ENCODE data around the gene CKS1B. TPM values are rescaled to one million over a fixed set of nuclear protein-coding genes. Genes with fewer than 3 reads are reported as not detected.

Gene CKS1B
- total and polyA plus RNA-seq, 9 of the 15 experiments (the other 6 are each of a cell fraction or from before 2014, with no cell fraction given) = 215 to 1,103 (median 460) TPM

DNA sequence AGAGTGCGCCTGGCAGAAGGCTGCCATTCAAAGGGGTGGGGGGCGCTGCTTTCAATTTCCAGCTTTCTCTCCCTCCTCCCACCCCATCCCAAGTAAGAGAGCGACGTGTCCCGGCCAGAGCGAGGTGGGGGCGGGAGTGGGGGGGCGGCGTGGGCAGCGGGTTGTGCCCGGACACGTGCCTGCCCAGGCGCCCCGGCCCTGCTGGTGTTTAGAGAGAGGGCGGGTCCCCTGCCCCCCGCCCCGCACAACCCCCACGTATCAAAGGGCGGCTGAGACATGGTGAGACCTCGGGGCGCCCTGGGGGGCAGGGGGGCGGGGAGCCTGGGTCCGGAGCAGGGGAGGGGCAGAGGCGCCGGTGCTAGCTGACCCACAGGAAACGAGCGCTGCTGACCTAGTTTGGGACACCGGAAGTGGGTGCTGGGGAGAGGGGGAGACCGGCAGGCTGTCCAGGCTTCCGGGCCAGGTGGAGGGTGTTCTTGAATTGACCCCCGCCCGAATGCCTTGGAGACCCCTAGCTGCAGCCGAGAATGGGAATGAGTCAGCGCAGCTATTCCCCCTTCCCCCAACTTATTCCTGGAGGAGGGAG lies 29.4 kb downstream of the CKS1B start (continued):
- TF ChIP-seq ASH1L (IDR thresholded peaks at IDR 0.05; ENCODE audit: borderline replicate concordance, low read depth, partially characterized antibody) (no peak), PPARD (CRISPR knock-in tag; IDR thresholded peaks at IDR 0.05) (no peak), CBX1 (IDR thresholded peaks at IDR 0.05; ENCODE audit: low read depth) (no peak; the same call in 1 of the 2 replicates), MAFK (IDR thresholded peaks at IDR 0.05; ENCODE audit: low read length) (no peak), ZNF263 (CRISPR knock-in tag; IDR thresholded peaks at IDR 0.05; ENCODE audit: borderline replicate concordance) (0 out of 2 replicates have a peak, but pooled peaks have one; percentile 24), IFI16 (CRISPR knock-in tag; IDR thresholded peaks at IDR 0.05) (no peak), SMAD4 (CRISPR knock-in tag; conservative IDR thresholded peaks at IDR 0.05) (no peak; the same call in 1 of the 2 replicates), HIVEP1 (CRISPR knock-in tag; IDR thresholded peaks at IDR 0.05) (no peak), RFX7 (CRISPR knock-in tag; IDR thresholded peaks at IDR 0.05) (0 out of 2 replicates have a peak, but pooled peaks have one; percentile 48), ESRRB (CRISPR knock-in tag; IDR thresholded peaks at IDR 0.05; ENCODE audit: borderline replicate concordance) (no peak), ZNF12 (CRISPR knock-in tag; IDR thresholded peaks at IDR 0.05) (no peak), ZNF699 (CRISPR knock-in tag; IDR thresholded peaks at IDR 0.05; ENCODE audit: insufficient replicate concordance) (no peak)
- TF ChIP-seq, protein P1, sequence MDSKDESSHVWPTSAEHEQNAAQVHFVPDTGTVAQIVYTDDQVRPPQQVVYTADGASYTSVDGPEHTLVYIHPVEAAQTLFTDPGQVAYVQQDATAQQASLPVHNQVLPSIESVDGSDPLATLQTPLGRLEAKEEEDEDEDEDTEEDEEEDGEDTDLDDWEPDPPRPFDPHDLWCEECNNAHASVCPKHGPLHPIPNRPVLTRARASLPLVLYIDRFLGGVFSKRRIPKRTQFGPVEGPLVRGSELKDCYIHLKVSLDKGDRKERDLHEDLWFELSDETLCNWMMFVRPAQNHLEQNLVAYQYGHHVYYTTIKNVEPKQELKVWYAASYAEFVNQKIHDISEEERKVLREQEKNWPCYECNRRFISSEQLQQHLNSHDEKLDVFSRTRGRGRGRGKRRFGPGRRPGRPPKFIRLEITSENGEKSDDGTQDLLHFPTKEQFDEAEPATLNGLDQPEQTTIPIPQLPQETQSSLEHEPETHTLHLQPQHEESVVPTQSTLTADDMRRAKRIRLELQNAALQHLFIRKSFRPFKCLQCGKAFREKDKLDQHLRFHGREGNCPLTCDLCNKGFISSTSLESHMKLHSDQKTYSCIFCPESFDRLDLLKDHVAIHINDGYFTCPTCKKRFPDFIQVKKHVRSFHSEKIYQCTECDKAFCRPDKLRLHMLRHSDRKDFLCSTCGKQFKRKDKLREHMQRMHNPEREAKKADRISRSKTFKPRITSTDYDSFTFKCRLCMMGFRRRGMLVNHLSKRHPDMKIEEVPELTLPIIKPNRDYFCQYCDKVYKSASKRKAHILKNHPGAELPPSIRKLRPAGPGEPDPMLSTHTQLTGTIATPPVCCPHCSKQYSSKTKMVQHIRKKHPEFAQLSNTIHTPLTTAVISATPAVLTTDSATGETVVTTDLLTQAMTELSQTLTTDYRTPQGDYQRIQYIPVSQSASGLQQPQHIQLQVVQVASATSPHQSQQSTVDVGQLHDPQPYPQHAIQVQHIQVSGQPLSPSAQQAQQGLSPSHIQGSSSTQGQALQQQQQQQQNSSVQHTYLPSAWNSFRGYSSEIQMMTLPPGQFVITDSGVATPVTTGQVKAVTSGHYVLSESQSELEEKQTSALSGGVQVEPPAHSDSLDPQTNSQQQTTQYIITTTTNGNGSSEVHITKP (IDR thresholded peaks at IDR 0.05; ENCODE audit: partially characterized antibody) = peak; percentile 55
- TF ChIP-seq, protein P2, sequence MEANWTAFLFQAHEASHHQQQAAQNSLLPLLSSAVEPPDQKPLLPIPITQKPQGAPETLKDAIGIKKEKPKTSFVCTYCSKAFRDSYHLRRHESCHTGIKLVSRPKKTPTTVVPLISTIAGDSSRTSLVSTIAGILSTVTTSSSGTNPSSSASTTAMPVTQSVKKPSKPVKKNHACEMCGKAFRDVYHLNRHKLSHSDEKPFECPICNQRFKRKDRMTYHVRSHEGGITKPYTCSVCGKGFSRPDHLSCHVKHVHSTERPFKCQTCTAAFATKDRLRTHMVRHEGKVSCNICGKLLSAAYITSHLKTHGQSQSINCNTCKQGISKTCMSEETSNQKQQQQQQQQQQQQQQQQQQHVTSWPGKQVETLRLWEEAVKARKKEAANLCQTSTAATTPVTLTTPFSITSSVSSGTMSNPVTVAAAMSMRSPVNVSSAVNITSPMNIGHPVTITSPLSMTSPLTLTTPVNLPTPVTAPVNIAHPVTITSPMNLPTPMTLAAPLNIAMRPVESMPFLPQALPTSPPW (CRISPR knock-in tag; IDR thresholded peaks at IDR 0.05) = peak; percentile 89
- TF ChIP-seq, protein P3, sequence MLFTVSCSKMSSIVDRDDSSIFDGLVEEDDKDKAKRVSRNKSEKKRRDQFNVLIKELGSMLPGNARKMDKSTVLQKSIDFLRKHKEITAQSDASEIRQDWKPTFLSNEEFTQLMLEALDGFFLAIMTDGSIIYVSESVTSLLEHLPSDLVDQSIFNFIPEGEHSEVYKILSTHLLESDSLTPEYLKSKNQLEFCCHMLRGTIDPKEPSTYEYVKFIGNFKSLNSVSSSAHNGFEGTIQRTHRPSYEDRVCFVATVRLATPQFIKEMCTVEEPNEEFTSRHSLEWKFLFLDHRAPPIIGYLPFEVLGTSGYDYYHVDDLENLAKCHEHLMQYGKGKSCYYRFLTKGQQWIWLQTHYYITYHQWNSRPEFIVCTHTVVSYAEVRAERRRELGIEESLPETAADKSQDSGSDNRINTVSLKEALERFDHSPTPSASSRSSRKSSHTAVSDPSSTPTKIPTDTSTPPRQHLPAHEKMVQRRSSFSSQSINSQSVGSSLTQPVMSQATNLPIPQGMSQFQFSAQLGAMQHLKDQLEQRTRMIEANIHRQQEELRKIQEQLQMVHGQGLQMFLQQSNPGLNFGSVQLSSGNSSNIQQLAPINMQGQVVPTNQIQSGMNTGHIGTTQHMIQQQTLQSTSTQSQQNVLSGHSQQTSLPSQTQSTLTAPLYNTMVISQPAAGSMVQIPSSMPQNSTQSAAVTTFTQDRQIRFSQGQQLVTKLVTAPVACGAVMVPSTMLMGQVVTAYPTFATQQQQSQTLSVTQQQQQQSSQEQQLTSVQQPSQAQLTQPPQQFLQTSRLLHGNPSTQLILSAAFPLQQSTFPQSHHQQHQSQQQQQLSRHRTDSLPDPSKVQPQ (CRISPR knock-in tag; IDR thresholded peaks at IDR 0.05; ENCODE audit: borderline replicate concordance) = no peak
